ENCODE data around the gene INSIG1.

The INSIG1 gene

DNA sequence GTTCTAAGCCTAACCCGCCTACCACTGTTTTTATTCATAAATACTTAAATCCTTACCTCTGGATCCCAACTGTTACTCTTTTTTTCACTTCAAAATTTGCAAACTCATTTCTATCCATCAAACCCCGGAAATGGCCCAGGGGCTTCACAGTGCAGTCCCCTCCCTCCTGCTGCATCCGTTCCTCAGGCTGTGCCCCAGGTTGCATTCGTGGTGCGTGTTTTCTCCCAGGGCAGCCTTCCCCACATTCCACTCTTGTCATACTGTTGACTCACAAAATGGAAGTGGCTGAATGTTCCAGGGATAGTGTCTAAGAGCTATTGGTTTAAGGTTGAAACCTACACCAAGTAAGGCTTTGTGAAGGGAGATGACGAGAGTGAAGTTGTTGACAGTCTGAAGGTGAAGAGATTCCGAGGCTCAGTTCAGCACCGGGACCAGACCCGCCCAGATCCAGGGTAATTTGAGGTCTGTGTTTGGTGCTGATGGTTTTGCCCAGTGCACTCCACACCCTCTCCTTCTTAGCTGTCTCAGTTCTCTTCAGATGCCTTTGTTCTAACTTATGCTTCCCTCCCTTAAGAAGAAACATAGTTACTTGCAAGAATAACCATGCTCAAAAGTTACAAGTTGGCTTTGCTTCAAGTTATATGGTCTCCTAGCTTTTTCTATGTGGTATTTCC, 7.7 kb downstream of the INSIG1 start:
- DNase-seq = no peak

GRCh38 chr7:155306673-155307470, 9.2 kb downstream of the INSIG1 start:
- no peak for DNase-seq

DNA sequence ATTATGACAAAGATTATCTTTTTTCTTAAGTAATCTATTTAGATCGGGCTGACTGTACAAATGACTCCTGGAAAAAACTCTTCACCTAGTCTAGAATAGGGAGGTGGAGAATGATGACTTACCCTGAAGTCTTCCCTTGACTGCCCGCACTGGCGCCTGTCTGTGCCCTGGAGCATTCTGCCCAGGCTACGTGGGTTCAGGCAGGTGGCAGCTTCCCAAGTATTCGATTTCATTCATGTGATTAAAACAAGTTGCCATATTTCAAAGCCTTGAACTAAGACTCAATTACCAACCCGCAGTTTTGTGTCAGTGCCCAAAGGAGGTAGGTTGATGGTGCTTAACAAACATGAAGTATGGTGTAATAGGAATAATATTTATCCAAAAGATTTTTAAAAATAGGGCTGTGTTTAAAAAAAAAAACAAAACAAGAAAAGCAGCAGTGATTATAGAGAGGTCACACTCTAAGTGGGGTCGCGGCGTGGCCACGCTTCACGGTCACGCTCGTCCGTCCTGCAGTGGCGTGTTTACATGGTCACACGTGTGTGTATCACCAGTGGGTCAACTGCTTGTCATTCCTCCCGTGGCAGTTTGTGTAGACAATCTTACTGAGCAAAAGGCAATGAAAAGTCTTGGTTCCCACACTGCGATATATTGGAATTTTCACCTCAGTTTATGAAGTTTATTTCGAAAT, 10.8 kb downstream of the INSIG1 start:
- no peak for DNase-seq

DNA sequence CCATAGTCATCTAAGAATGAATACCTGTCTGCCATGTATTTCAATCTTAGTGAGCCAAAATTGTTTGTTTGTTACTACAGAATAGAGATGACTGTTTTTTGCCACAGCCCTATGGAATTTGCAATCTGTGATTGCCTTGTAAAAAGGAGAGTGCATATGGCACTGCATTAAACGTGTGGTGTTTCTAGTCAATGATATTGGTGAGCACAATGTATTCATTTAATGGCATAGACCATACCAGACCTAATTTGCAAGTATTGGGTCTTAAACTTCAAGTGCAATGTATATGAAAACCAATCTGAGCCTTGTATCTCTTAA, 11.3 kb downstream of the INSIG1 start:
- no peak for DNase-seq

- DNase-seq = no peak
Observed at GRCh38 chr7:155310425-155311114, 12.9 kb downstream of the INSIG1 start.

- no peak for DNase-seq
Observed at GRCh38 chr7:155311826-155312537, 14.3 kb downstream of the INSIG1 start.

- DNase-seq = no peak
Observed at GRCh38 chr7:155312633-155313032, 15.0 kb downstream of the INSIG1 start.

DNA sequence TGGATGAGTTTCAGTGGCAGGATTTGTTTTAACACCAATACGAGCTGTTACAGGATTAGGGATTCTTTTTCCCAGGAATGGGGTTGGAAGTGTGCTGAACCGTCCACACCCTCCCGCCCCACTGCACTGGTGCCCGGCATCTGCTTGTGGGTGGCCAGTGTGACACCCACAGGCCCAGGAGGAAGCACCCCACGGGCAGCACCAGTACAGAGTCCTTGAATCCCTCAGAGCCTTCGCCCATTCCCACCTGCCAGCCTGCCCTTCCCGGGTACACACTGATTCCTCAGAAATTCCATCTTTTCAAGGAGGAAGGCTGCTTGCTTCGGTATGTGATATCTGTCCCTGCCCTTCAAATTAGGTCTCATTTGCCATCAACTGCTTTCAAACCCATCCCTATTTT, 15.4 kb downstream of the INSIG1 start:
- no peak for DNase-seq

GRCh38 chr7:155315977-155316376, 18.3 kb downstream of the INSIG1 start:
- no peak for DNase-seq

DNA sequence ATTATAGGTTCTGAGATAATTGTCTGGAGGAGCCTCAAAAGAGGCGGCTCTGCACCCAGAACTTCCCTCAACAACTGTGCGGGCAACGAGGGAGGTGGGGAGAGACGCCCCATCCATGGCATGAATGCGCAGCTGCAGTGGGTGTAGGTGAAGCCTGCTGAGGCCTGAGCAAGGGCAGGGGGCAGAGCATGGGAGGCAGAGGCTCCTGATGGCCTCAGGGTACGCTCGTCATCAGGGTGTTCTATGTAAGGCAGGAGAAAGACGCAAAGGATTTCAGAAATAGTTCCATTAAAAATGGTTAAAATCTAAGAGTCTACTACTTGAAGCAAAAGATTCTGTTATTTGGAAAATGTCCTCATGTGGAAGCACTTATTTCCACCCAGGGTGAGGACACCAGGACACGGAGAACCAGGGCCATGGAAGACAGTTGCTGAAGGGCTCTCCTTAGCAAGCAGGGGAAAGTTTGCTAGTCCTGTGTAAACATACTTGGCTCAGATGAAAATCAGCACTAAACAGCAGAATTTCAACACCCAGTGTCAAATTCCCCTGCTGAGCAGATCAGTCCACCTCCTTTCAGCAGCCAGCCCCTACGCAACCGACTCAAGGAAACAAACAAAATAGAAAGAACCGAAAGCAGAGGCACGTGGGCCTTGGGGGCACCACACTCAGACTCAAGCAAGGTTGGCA, 18.9 kb downstream of the INSIG1 start:
- peak in 1 of 2 experiments; percentile 6 for DNase-seq

GRCh38 chr7:155317114-155317434, 19.4 kb downstream of the INSIG1 start:
- no peak for DNase-seq

DNA sequence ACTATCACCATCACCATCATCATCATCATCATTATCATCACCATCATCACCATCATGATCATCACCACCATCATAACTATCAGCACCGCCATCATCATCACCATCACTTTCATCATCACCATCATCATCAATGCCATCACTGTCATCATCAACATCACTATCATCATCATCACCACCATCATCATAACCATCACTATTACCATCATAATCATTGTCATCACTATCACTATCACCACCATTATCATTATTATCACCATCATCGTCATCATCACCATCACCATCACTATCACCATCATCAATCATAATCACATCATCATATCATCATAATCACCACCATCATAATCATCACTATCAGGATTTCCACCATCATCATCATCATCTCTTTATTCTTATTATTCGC, 20.6 kb downstream of the INSIG1 start:
- no peak for DNase-seq

DNA sequence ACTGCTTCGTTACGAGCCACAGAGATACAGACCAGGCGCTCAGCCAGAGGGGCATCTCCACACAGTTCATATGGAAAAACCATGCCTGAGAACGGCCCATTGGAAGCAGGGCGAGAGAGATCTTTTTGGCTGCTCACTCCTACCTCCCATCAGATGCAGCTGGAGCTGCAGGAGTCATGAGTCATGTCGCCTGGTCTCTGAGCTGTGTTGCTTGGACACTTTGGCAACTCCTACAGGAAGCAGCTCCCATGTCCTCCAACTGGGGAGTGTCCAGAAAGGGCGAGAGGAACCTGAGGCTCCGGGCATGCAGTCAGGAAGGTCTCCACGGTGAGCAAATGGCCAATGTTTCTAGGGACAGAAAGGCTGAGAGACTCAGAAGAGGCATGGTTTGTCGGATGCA, 24.9 kb downstream of the INSIG1 start:
- DNase-seq = no peak

- no peak for DNase-seq
Observed at GRCh38 chr7:155323001-155323638, 25.4 kb downstream of the INSIG1 start.

GRCh38 chr7:155324012-155324917, 26.6 kb downstream of the INSIG1 start:
- DNase-seq = no peak

GRCh38 chr7:155324918-155325235, 27.2 kb downstream of the INSIG1 start:
- DNase-seq = no peak

DNA sequence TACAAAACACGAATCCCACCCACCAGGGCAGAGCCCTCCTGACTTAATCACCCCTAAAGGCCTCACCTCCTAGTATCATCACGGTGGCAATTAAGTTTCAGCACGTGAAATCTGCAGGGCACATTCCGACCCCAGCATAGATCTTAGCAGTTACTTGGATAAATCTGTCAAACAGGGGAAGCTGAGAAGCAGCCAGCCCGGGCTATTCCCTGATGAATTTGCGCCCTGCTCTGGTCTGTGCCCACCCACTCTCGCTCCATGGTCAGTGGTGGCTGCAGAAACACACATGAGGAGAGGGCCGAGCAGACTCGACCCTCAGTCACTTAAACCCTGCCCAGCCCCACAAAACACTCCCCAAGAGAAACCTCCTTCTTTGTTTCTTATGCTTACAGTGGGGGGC, 28.7 kb downstream of the INSIG1 start:
- no peak for DNase-seq

DNA sequence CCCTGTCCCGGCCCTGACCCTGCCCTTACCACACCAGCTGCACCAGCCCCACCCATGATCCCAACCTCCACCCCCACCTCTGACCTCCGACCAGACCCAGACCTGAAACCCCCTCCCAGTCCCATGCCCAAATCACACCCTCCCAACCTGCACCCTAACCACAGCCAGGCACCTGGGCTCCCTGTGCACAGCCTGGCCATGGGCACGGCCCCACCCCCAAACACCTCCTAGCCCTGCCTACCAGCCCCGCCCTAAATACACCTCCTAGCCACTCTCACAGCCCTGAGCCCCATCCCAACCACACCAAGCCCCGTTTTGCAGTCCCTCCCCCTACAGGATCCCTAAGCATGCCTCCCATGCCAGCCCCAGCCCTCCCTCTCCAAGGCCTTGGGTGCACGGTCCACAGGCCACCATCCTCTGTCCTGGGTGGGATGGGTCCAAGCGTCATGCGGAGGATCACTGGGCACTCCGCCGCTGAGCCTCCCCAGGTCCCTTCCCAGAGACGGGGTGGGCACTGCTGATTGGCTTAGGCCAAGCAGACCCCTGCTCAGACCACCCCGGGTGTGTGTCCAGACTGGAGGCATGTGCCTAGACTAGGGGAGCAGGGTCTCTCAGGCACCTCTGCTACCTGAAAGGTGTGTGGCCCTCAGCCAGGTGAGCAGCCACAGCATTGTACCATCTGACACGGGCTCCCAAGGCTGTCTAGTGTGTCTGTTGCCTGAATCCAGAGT, 30.1 kb downstream of the INSIG1 start:
- DNase-seq = no peak

- no peak for DNase-seq
Observed at GRCh38 chr7:155329225-155329624, 31.5 kb downstream of the INSIG1 start.

GRCh38 chr7:155331396-155331795, 33.7 kb downstream of the INSIG1 start:
- DNase-seq = no peak

All from NCI-H446 (cell line).